HCT116 (cell line): ENCODE measurements around the gene HAP1. TPM values are rescaled to one million over a fixed set of nuclear protein-coding genes. Genes with fewer than 3 reads are reported as not detected.

Experiments used
- ATAC-seq: fragments of 200-7000 bp; cut with Tn5 transposase; 2 replicates; pipeline ENCODE4 v1.9.1; 2020; ENCODE audit warnings: mild to moderate bottlenecking, moderate library complexity
- BruUV-seq: library from RNA; stranded (reverse); fragments of 400-500 nt; replicated peaks from 2 replicates; lab custom pipeline; 2021; lab: Mats Ljungman, UMichigan
- CTCF ChIA-PET: fragments of 300-600 bp; sonication (Branson Sonifier 250); formaldehyde crosslinking; loops from one replicate; lab custom pipeline; 2021; ENCODE audit warnings: antibody characterized with exemption; lab: Charles Lee
- POLR2A ChIA-PET: fragments of 300-600, 350-600 bp; sonication (Branson Sonifier 250); formaldehyde crosslinking; loops from one replicate; lab custom pipeline; 2021; ENCODE audit warnings: antibody characterized with exemption; lab: Charles Lee
- RAD21 ChIA-PET, 2 experiments: fragments of 300-600 bp; sonication (Branson Sonifier 250); formaldehyde crosslinking; loops; one replicate each; lab custom pipeline; 2023; ENCODE audit warnings: low total read pairs in 2 of 2; ENCODE audit not compliant: uncharacterized antibody in 2 of 2, unreplicated experiment in 2 of 2, low non-redundant PET in 1 of 2; lab: Charles Lee
- DNase-seq: peaks from one replicate; pipeline ENCODE4 v3.0.0-alpha.2; 2010; ENCODE audit warnings: low read depth, low spot score
- H2AFZ ChIP-seq: fragments of 200-600 bp; shearing (Covaris generic), sonication (generic); 2 replicates; pipeline ENCODE4 v1.6.1; 2017; ENCODE audit warnings: low read depth, mixed run types, mixed read lengths, antibody characterized with exemption, low read length; ENCODE audit not compliant: poor library complexity, severe bottlenecking
- H3K27ac ChIP-seq: 2 replicates; pipeline ENCODE4 v1.5.1; 2012; ENCODE audit warnings: low read depth, low read length
- H3K27me3 ChIP-seq: fragments of 200-600 bp; sonication (generic); 2 replicates; pipeline ENCODE4 v1.6.1; 2016; ENCODE audit warnings: mixed run types, low read length, mixed read lengths; ENCODE audit not compliant: insufficient read depth
- H3K36me3 ChIP-seq, 2 experiments: fragments of 200-500 bp in 1 of 2; fragments of 200-600 bp in 1 of 2; sonication (Bioruptor generic) in 1 of 2; sonication (generic) in 1 of 2; 2 replicates each; pipeline versions ENCODE4 v1.5.1 to v1.6.1; 2014 to 2016; ENCODE audit warnings: low read length in 2 of 2, inconsistent platforms in 1 of 2, mixed read lengths in 1 of 2, mixed run types in 1 of 2; ENCODE audit not compliant: insufficient read depth in 2 of 2, control insufficient read depth in 1 of 2
- H3K4me1 ChIP-seq, 2 experiments: fragments of 200-600 bp in 1 of 2; sonication (generic) in 1 of 2; 2 replicates each; pipeline versions ENCODE4 v1.5.1 to v1.6.1; 2012 to 2017; ENCODE audit warnings: low read length in 2 of 2, inconsistent platforms in 1 of 2, mild to moderate bottlenecking in 1 of 2, mixed read lengths in 1 of 2, mixed run types in 1 of 2, moderate library complexity in 1 of 2; ENCODE audit not compliant: insufficient read depth in 2 of 2, control insufficient read depth in 1 of 2
- H3K4me2 ChIP-seq: fragments of 200-600 bp; sonication (generic); 2 replicates; pipeline ENCODE4 v1.6.1; 2017; ENCODE audit warnings: mixed run types, low read length, mixed read lengths
- H3K4me3 ChIP-seq, 2 experiments: fragments of 200-600 bp in 1 of 2; sonication (generic) in 1 of 2; replicated peaks in 1 of 2; 2 replicates each; pipeline ENCODE4 v1.5.1; 2011 to 2016; ENCODE audit warnings: low read length in 2 of 2, control low read depth in 1 of 2, low read depth in 1 of 2, mild to moderate bottlenecking in 1 of 2, mixed read lengths in 1 of 2, mixed run types in 1 of 2
- H3K79me2 ChIP-seq: fragments of 200-600 bp; sonication (generic); 2 replicates; pipeline ENCODE4 v1.6.1; 2017; ENCODE audit warnings: mild to moderate bottlenecking, mixed run types, low read length, moderate library complexity, mixed read lengths; ENCODE audit not compliant: insufficient read depth
- H3K9ac ChIP-seq: fragments of 200-600 bp; sonication (generic); 2 replicates; pipeline ENCODE4 v1.6.1; 2016; ENCODE audit warnings: low read length, mixed read lengths
- H3K9me2 ChIP-seq: fragments of 200-600 bp; sonication (generic), shearing (Covaris generic); 2 replicates; pipeline ENCODE4 v1.6.1; 2017; ENCODE audit warnings: mixed run types, mild to moderate bottlenecking, moderate library complexity; ENCODE audit not compliant: insufficient read depth
- H3K9me3 ChIP-seq, 2 experiments: fragments of 200-500 bp in 1 of 2; fragments of 200-600 bp in 1 of 2; sonication (Bioruptor generic) in 1 of 2; sonication (generic) in 1 of 2; 2 replicates each; pipeline ENCODE4 v1.6.1; 2014 to 2017; ENCODE audit warnings: low read length in 2 of 2, mixed read lengths in 2 of 2, inconsistent platforms in 1 of 2, low read depth in 1 of 2, mild to moderate bottlenecking in 1 of 2, mixed run types in 1 of 2, moderate library complexity in 1 of 2; ENCODE audit not compliant: control insufficient read depth in 1 of 2, insufficient read depth in 1 of 2
- H4K20me1 ChIP-seq: fragments of 200-600 bp; sonication (generic), shearing (Covaris generic); 2 replicates; pipeline ENCODE4 v1.6.1; 2017; ENCODE audit warnings: mixed run types, mild to moderate bottlenecking, moderate library complexity; ENCODE audit not compliant: insufficient read depth
- CBX3 ChIP-seq: IDR thresholded peaks from 2 replicates; pipeline ENCODE4 v1.6.1; 2012; ENCODE audit warnings: low read depth
- TCF7L2 ChIP-seq: IDR thresholded peaks from 2 replicates; pipeline ENCODE4 v1.7.0; 2011; ENCODE audit warnings: borderline replicate concordance, inconsistent platforms; ENCODE audit not compliant: insufficient read depth, insufficient read length; ENCODE audit errors: extremely low read depth
- YY1 ChIP-seq: IDR thresholded peaks from 2 replicates; pipeline ENCODE4 v1.6.1; 2011; ENCODE audit warnings: low read length, low read depth, moderate library complexity, mild to moderate bottlenecking; ENCODE audit not compliant: insufficient replicate concordance; ENCODE audit errors: extremely low read depth
- ZNF274 ChIP-seq: fragments of 200-500 bp; sonication (Bioruptor generic); IDR thresholded peaks from 2 replicates; pipeline ENCODE4 v1.6.1; 2014; ENCODE audit warnings: mild to moderate bottlenecking, low read depth, low read length, inconsistent platforms
- intact Hi-C: fragments of 100-400 bp; cut with micrococcal nuclease; formaldehyde crosslinking; loops from 2 replicates; pipeline ENCODE4 v1.10.0; 2022
- total RNA-seq: library from RNA; stranded (reverse); gene quantifications from one replicate; pipeline ENCODE4 v1.2.1, GENCODE V29; 2021; ENCODE audit not compliant: unreplicated experiment
- TF ChIP-seq, protein P1 (sequence below): IDR thresholded peaks from 2 replicates; pipeline ENCODE4 v1.6.1; 2012
- TF ChIP-seq, protein P2 (sequence below): IDR thresholded peaks from 2 replicates; pipeline ENCODE4 v1.6.1; 2011; ENCODE audit warnings: mild to moderate bottlenecking, low read length, moderate library complexity; ENCODE audit not compliant: insufficient replicate concordance; ENCODE audit errors: extremely low read depth

The HAP1 gene
- total RNA-seq, 1 experiment from 2014 or later: 3.4 TPM

DNA sequence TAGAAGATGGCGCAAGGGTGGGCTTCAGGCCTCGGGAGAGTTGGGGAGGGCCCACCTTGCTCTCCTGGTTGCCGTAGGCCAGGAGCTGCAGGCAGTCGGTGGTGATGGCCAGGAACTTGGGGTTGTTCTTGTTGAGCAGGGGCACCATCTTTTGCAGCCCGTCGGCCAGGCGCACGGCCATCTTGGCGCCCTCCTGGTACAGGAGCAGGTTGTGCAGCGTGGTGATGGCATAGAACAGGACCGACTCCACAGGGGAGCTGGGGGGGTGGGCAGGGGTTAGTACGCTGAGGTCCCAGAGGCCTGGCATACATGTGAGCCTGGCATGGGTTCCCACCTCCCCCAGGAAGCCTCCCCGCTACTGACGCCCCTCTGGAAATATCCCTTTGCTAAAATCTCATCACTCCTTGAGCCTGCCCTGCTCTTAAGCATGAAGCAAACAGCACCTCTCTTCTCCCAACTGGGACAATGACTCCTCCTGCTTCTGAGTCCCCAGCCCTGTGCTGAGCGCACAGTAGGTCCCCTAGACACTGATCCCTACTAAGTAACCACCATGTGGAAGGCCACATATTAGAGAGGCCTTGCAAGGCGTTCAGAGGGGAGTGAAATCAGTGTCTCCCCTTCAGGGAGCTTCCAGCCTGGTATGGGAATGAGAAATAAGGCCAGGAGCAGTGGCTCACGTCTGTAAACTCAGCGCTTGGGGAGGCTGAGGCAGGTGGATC lies 33.0 kb upstream of the HAP1 start:
- peaks cover 12 to 13% of the 10 kb centered on the region in 2 experiments for H3K4me1 ChIP-seq
- H3K4me2 ChIP-seq: no peak overlapping the region
- BruUV-seq: no TSS peak
- ChIA-PET RAD21 (no interaction called here), CTCF (no interaction called here), POLR2A (interaction anchor here (0.6 kb wide), 1 partner anchor 18 kb away, joined by 5 read pairs; no protein-coding TSS in a partner anchor)
- no peaks in the 10 kb centered on the region for H3K9me2 ChIP-seq
- H3K27me3 ChIP-seq: no peaks in the 10 kb centered on the region
- no peak for TF ChIP-seq TCF7L2
- no peak for TF ChIP-seq ZNF274
- TF ChIP-seq YY1: no peak
- TF ChIP-seq CBX3: no peak
- TF ChIP-seq, protein P1, sequence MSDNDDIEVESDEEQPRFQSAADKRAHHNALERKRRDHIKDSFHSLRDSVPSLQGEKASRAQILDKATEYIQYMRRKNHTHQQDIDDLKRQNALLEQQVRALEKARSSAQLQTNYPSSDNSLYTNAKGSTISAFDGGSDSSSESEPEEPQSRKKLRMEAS: no peak
- TF ChIP-seq, protein P2, sequence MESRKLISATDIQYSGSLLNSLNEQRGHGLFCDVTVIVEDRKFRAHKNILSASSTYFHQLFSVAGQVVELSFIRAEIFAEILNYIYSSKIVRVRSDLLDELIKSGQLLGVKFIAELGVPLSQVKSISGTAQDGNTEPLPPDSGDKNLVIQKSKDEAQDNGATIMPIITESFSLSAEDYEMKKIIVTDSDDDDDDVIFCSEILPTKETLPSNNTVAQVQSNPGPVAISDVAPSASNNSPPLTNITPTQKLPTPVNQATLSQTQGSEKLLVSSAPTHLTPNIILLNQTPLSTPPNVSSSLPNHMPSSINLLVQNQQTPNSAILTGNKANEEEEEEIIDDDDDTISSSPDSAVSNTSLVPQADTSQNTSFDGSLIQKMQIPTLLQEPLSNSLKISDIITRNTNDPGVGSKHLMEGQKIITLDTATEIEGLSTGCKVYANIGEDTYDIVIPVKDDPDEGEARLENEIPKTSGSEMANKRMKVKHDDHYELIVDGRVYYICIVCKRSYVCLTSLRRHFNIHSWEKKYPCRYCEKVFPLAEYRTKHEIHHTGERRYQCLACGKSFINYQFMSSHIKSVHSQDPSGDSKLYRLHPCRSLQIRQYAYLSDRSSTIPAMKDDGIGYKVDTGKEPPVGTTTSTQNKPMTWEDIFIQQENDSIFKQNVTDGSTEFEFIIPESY: no peak
- TF ChIP-seq, all 23 proteins: peak for 0
- no peak overlapping the region for H3K27ac ChIP-seq
- no peak overlapping the region for H3K4me3 ChIP-seq
- H4K20me1 ChIP-seq: no peaks in the 10 kb centered on the region
- DNase-seq (no peak), ATAC-seq (no peak)
- H3K36me3 ChIP-seq: peaks cover 61 to 62% of the 10 kb centered on the region in 2 experiments
- H3K9me3 ChIP-seq: no peaks in the 10 kb centered on the region
- H3K9ac ChIP-seq: no peak overlapping the region
- H3K79me2 ChIP-seq: peaks cover 20% of the 10 kb centered on the region; the same call in 1 of the 2 replicates
- intact Hi-C loops: no loop called here
- no peak overlapping the region for H2AFZ ChIP-seq
